KMS-11 (cell line): ENCODE data around the gene METTL1.

Experiments
- H2AFZ ChIP-seq: fragments of 200-600 bp; sonication (generic); 2 replicates; pipeline ENCODE4 v1.6.1; 2016; ENCODE audit warnings: antibody characterized with exemption, mixed run types, low read depth
- H3K27ac ChIP-seq: fragments of 200-600 bp; sonication (generic); 2 replicates; pipeline ENCODE4 v1.6.1; 2016; ENCODE audit warnings: mild to moderate bottlenecking, mixed run types
- H3K27me3 ChIP-seq: fragments of 200-600 bp; sonication (generic); 2 replicates; pipeline ENCODE4 v1.6.1; 2017; ENCODE audit warnings: mild to moderate bottlenecking, low read depth, mixed run types, moderate library complexity; ENCODE audit not compliant: insufficient read depth
- H3K36me3 ChIP-seq: fragments of 200-600 bp; sonication (generic); 2 replicates; pipeline ENCODE4 v1.6.1; 2017; ENCODE audit warnings: mild to moderate bottlenecking, mixed run types; ENCODE audit not compliant: insufficient read depth
- H3K4me1 ChIP-seq: fragments of 200-600 bp; sonication (generic); 2 replicates; pipeline ENCODE4 v1.6.1; 2016; ENCODE audit warnings: mild to moderate bottlenecking, low read depth, mixed run types; ENCODE audit not compliant: poor library complexity, severe bottlenecking
- H3K4me2 ChIP-seq: fragments of 200-600 bp; sonication (generic); 2 replicates; pipeline ENCODE4 v1.7.0; 2016; ENCODE audit warnings: mild to moderate bottlenecking, mixed run types
- H3K4me3 ChIP-seq: fragments of 200-600 bp; sonication (generic); IDR thresholded peaks from 2 replicates; pipeline ENCODE4 v1.6.1; 2017; ENCODE audit warnings: low read depth, low read length, mixed read lengths; ENCODE audit not compliant: insufficient read depth
- H3K79me2 ChIP-seq: fragments of 200-600 bp; sonication (generic); 2 replicates; pipeline ENCODE4 v1.6.1; 2016; ENCODE audit warnings: low read depth, mixed run types; ENCODE audit not compliant: insufficient read depth
- H3K9ac ChIP-seq: fragments of 200-600 bp; sonication (generic); 2 replicates; pipeline ENCODE4 v1.6.1; 2016; ENCODE audit warnings: mild to moderate bottlenecking, mixed run types
- H4K20me1 ChIP-seq: fragments of 200-600 bp; sonication (generic); 2 replicates; pipeline ENCODE4 v1.6.1; 2016; ENCODE audit warnings: mild to moderate bottlenecking, mixed run types; ENCODE audit not compliant: insufficient read depth
- CTCF ChIP-seq: fragments of 200-600 bp; sonication (generic); conservative IDR thresholded peaks from 2 replicates; pipeline ENCODE4 v1.6.1; 2017; ENCODE audit warnings: low read depth, mild to moderate bottlenecking, antibody characterized with exemption, low read length, moderate library complexity, mixed read lengths

Gene METTL1

GRCh38 chr12:57816855-57817151 lies 44.9 kb upstream of the METTL1 start:
- Histone ChIP-seq H3K4me2 (no peak overlapping the region), H3K79me2 (no peaks in the 10 kb centered on the region), H2AFZ (no peak overlapping the region), H3K27me3 (no peaks in the 10 kb centered on the region), H3K4me1 (no peaks in the 10 kb centered on the region), H3K27ac (no peak overlapping the region), H3K9ac (no peak overlapping the region), H3K4me3 (no peak overlapping the region), H4K20me1 (no peaks in the 10 kb centered on the region), H3K36me3 (no peaks in the 10 kb centered on the region)
- no peak for TF ChIP-seq CTCF

- Histone ChIP-seq H3K27me3 (no peaks in the 10 kb centered on the region), H4K20me1 (no peaks in the 10 kb centered on the region), H3K4me3 (no peak overlapping the region), H3K4me2 (no peak overlapping the region), H3K36me3 (no peaks in the 10 kb centered on the region), H3K4me1 (no peaks in the 10 kb centered on the region), H2AFZ (no peak overlapping the region), H3K79me2 (no peaks in the 10 kb centered on the region), H3K9ac (no peak overlapping the region), H3K27ac (no peak overlapping the region)
- no peak for TF ChIP-seq CTCF
Measured at GRCh38 chr12:57816001-57816854, 44.3 kb upstream of the METTL1 start.

GRCh38 chr12:57815177-57816000 lies 43.5 kb upstream of the METTL1 start:
- Histone ChIP-seq H3K79me2 (no peaks in the 10 kb centered on the region), H3K4me2 (no peak overlapping the region), H3K27me3 (no peaks in the 10 kb centered on the region), H4K20me1 (no peaks in the 10 kb centered on the region), H3K9ac (no peak overlapping the region), H3K27ac (no peak overlapping the region), H3K36me3 (no peaks in the 10 kb centered on the region), H2AFZ (no peak overlapping the region), H3K4me1 (no peaks in the 10 kb centered on the region), H3K4me3 (no peak overlapping the region)
- no peak for TF ChIP-seq CTCF

GRCh38 chr12:57813971-57814772 lies 42.3 kb upstream of the METTL1 start:
- Histone ChIP-seq H3K79me2 (no peaks in the 10 kb centered on the region), H3K27me3 (no peaks in the 10 kb centered on the region), H3K27ac (no peak overlapping the region), H3K4me3 (no peak overlapping the region), H3K4me2 (no peak overlapping the region), H3K36me3 (no peaks in the 10 kb centered on the region), H3K9ac (no peak overlapping the region), H2AFZ (no peak overlapping the region), H4K20me1 (no peaks in the 10 kb centered on the region), H3K4me1 (no peaks in the 10 kb centered on the region)
- no peak for TF ChIP-seq CTCF
